ENCODE data around the gene CLIC2.
"Not testable (repeated sequence)": the region's sequence is repeated elsewhere in the genome, so short reads cannot be mapped to it uniquely, and the experiment has no call there.

Gene CLIC2

DNA sequence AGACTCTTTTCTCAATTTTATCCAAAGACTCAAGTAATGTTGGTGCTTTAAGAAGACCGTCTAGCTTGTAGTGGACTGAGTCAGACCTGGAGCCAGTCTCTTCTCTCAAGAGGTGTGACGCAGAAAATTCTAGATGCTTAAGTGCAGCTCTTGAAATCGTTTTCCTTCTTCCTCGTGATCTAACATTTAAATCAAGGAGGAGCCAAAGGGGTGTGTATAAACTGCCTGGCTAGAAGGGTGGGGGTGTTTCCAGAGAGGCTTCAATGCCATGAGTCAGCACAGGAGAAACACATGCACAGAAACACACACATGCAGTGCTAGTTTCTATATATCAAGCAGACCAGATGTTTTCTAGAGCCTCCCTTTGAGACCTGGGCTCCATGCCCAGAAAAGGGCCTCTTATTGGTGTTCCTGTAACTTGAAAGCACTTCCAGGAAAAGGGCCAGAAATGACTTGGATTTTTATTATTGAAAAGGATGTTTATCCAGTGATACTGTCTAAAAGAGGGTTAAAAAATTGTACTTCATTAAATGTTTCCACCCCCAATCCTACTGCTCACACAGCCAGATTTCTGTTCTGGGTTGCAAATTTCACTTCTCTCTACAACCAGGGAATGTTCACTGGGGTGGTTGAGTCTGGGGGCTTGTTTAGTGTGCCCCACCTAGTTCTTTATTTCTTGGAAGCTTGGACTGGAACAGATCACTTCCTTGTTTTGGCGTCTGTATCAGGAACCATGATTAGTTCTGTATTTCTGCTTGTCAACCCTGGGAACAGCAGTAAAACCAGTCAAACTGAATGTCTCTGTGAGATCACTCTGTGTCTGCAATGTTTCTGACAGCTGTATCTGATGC, at the start of gene CLIC2:
TSS of gene CLIC2 (minus strand) at position 129 of the 851 bp plus-strand sequence. CDS start 187 bp downstream, outside the sequence.
- no peak for DNase-seq (ENCODE audit: low read depth in 3 of 3)

DNA sequence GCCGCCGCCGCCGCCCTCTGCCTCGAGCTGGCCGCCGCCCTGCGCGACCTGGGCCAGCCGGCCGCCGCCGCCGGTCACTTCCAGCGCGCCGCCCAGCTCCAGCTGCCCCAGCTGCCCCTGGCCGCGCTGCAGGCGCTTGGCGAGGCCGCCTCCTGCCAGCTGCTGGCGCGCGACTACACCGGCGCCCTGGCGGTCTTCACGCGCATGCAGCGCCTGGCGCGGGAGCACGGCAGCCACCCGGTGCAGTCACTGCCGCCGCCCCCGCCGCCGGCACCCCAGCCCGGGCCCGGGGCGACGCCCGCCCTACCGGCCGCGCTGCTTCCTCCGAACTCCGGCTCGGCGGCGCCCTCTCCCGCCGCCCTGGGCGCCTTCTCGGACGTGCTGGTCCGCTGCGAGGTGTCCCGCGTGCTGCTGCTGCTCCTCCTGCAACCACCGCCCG, 48.1 kb upstream of the CLIC2 start:
- DNase-seq (ENCODE audit: low read depth in 3 of 3), result not testable (repeated sequence)

DNA sequence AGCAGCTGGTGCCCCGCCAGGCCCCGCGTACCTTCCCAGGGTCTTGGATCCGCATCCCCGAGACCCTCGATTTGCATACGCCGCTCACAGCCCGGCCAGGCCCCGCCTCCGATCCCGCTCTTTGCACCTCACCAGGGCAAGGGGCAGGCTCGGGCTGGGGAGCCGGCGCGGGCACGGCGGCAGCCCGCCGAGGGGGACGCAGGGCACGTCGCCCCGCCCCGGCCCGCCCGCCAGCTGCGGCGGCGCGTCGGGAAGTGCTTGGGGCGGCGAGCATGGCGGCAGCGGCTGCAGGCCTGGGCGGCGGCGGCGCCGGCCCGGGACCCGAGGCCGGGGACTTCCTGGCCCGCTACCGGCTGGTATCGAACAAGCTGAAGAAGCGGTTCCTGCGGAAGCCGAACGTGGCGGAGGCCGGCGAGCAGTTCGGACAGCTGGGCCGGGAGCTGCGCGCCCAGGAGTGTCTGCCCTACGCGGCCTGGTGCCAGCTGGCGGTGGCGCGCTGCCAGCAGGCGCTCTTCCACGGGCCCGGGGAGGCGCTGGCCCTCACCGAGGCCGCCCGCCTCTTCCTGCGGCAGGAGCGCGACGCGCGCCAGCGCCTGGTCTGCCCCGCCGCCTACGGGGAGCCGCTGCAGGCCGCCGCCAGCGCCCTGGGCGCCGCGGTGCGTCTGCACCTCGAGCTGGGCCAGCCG, 47.6 kb upstream of the CLIC2 start, which contains the start of gene F8A2:
TSS of gene F8A2 (plus strand) at position 253 of the 686 bp plus-strand sequence. CDS start at position 273, 20 bp downstream.
- DNase-seq (ENCODE audit: low read depth in 3 of 3), result not testable (repeated sequence)

DNA sequence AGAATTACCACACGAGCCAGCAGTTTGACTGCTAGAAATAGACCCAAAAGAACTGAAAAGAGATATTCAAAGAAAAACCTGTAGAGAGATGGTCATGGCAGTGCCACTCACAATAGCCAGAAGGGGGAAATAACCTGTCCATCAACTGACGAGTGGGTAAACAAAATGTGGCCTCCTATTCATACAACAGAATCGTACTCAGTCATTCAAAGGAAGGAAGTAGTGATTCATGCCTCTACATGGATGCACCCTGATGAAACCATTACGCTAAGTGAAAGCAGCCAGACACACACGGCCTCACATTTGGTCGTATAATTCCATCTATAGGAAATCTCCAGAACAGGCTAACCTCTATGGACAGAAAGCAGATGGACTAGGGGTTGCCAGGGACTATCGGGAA, 45.4 kb upstream of the CLIC2 start:
- DNase-seq (ENCODE audit: low read depth in 3 of 3), result not testable (repeated sequence)

DNA sequence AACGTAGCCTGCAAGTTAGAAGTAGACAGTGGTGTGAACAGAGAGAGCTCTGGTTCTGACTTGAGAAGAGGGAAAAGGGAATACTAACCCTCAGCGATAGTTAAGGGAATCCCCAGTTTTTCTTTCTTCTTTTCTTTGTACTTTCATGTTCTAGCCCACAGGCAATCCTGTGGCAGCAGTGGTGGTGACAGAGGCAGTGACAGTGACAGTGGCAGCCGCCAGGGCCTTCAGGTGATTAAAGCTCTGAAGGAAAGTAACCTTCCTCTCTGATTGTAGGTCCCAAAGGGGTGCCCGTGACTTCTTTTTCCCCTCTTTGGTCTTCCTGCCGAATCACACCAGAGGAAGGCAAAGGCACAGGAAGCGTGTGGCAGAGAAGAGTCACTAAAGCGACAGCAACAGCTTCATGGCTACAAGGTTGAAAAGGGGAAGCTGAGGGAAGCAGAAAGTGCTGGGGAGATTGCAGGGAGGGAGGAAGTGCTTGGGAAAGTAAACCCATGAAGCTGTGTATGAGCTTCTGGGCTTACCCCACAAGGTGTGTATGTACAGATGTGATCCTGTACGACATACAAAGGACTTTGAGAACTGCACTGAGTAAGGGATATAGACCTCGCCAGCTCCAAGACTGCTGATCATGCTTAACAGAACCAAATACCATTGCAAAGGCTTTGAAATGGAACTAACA, 39.5 kb upstream of the CLIC2 start:
- not testable (repeated sequence) for DNase-seq (ENCODE audit: low read depth in 3 of 3)

DNA sequence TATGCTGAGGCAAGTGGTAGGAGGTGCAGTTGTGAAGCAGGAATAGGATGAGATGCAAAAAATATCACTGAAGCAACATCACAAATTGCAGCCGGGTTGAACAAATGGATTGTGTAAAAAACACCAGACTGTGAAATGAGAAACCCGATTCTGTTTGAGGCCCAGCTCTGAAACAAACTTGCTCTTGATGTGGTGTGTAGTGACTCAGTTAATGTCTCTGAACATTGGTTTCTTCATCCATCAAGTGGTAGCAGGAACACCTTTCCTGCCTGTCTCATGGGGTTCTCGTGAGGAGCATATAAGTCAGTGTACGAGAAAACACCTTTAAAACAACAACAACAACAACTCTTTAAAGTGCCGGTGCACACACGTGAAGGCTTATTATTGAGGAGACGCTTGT, 29.3 kb upstream of the CLIC2 start:
- DNase-seq (ENCODE audit: low read depth in 3 of 3), result not testable (repeated sequence)

DNA sequence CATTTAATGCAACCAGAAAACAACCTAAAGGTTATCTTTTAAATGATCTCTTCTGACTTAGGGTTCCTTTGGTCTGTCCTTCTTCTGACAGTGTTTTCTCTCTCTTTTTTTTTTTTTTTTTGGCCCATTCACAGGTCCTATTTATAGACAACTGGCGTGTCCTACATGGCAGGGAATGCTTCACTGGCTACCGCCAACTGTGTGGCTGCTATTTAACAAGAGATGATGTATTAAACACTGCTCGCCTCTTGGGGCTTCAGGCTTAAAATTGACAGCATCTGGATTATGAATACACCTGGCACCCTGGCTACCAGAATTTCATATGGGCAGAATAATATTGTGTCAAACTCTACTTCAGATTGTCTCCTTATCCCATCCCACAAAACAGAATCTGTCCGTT, 15.0 kb upstream of the CLIC2 start:
- DNase-seq (ENCODE audit: low read depth in 3 of 3), result not testable (repeated sequence)

DNA sequence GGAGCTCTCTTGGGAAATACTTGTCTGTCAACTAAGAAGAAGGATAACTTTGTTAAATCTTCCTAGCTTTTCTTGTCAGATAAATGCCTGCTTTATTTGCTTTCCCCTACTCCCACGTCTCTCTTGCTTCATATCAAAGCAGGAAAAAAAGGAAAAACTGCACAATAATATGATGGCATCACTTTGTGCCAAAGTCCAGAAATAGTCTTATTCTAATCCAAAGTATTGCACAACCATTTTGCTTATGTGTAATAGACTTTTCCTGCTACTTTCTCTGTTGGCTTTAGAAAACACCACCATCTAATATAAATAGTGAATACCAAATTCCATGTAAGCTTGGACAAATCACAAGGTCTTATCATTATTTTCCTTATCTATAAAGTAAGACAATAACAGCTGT, 11.3 kb upstream of the CLIC2 start:
- not testable (repeated sequence) for DNase-seq (ENCODE audit: low read depth in 3 of 3)

DNA sequence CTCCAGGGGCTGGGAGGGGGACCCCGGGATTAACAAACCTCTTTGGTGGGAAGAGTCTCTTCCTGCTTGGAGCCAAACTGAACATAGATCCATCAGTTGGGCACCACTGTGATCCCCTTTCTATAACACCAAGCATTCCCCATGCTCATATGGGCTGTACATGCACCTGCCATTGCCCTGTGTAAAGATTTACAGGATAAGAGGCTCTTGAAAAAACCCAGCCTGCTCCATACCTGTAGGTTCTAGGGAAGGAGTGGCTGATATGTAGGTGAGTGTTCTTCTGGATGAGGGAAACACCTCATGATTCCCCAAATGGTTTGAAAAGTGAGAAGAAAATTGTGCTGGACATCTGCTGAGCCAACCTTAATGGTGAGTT, 911 bp upstream of the CLIC2 start:
- DNase-seq (ENCODE audit: low read depth in 3 of 3), result not testable (repeated sequence)

DNA sequence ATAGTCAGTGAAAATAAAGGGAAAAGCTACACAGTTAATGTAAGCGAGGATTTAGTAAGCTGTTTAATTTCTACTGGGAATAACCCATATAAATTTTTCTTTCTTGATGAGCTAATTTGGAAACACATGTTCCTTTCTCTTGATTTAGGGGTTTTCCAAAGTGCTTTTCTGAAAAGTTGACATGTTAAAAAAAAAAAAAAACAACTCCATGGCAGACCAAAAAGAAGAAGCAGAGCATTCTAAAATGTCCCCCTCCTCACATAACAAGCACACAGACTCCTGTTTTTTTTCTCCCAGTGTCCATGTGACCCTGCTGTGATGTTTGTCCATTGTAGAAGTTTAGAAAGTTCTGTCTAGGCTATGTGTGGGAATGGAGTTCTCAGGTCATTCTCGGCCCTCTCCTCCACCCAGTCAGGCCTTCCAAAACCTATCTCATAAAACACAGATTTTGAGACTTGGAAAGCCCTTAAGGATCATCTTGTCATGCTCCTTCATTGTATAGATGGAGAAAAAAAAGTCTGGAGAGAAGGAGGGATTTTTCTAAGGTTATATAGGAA, 792 bp downstream of the CLIC2 start:
- DNase-seq (ENCODE audit: low read depth in 3 of 3), result no peak

DNA sequence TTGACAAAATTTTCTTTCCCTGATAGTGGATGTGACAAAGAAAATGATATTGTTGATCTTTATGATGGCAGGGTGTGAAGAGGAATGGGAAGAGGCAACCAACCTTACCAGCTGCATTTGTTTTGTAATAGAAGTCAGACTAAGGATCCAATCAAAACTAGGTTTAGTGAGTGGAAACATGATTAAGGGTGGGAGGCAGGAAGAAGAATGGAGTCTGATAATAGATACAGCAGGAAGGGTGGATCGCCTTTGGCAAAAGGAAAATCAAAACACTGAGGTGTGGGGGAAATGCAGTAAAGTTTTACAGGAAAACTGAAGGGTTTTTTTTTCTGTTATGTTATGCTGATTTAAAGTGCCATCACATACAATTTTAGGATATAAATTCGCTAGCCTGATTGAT, 3.4 kb downstream of the CLIC2 start:
- DNase-seq (ENCODE audit: low read depth in 3 of 3), result no peak

DNA sequence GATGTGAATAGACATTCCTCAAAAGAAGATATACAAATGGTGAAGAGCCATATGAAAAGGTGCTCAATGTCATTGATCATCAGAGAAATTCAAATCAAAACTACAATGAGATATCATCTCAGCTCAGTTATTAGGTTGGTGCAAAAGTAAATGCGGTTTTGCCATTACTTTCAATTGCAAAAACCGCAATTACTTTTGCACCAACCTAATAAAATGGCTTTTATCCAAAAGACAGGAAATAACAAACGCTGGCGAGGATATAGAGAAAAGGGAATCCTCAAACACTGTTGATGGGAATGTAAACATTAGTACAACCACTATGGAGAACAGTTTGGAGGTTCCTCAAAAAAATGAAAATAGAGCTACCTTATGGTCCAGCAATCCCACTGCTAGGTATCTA, 5.1 kb downstream of the CLIC2 start:
- DNase-seq (ENCODE audit: low read depth in 3 of 3), result no peak

DNA sequence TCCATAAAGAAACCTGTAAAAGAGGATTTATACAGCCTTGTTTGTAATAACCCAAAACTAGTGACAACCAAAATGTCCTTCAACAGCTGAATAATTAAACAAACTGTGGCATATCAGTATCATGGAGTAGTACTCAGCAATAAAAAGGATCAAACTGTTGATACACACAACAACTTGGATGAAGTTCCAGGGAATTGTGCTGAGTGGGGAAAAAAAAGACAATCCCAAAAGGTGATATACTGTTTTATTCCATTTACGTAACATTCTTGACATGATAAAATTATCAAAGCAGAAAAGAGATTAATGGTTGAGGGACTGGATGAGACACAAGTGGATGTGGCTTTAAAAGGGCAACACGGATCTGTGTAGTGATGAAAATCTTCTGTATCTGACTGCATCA, 7.8 kb downstream of the CLIC2 start:
- DNase-seq (ENCODE audit: low read depth in 3 of 3), result no peak

DNA sequence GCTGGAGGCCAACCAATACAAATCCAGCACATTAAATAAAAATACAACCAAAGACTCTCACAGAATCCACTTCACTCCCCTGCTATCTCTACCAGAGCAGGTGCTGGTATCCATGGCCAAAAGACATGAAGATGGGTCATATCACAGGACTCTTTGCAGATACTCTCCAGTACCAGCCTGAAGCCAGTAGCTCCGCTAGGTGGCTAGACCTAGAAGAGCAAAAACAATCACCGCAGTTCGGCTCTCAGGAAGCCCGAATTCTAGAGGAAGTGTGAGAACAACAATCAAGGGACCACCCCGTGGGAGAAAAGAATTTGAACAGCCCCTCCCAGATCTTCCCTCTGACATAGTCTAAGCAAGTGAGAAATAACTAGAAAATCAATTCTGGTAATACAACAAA, 20.2 kb downstream of the CLIC2 start:
- no peak for DNase-seq (ENCODE audit: low read depth in 3 of 3)

DNA sequence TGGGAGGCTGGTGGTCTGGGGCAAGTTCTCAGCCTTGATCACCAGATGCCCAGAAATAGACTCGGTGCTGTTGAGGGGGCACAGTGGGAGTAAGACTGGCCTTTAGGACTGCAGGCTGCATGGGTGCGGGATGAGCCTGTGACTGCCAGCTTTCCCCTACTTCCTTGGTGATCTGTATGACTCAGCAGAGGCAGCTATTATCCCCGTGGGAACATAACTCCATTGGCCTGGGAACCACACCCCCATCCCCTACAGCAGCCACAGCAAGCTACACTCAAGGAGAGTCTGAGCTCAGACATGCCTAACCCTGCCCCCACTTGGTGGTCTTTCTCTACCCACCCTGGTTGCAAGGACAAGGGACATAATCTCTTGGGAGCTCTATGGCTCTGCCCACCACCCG, 20.6 kb downstream of the CLIC2 start:
- DNase-seq (ENCODE audit: low read depth in 3 of 3), result no peak

DNA sequence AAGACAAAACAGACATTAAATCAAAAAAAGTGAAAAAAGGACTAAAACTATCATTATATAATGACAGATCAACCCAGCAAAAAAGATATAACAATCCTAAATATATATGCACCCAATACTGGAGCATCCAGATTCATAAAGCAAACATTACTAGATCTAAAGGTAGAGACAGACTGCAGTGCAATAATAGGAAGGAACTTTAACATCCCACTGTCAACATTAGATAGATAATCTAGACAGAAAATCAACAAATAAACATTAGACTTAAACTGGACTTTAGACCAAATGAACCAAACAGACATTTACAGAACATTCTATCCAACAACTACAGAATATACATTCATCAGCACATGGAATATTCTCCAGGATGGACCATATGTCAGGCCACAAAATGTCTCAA, 40.6 kb downstream of the CLIC2 start:
- no peak for DNase-seq (ENCODE audit: low read depth in 3 of 3)

DNA sequence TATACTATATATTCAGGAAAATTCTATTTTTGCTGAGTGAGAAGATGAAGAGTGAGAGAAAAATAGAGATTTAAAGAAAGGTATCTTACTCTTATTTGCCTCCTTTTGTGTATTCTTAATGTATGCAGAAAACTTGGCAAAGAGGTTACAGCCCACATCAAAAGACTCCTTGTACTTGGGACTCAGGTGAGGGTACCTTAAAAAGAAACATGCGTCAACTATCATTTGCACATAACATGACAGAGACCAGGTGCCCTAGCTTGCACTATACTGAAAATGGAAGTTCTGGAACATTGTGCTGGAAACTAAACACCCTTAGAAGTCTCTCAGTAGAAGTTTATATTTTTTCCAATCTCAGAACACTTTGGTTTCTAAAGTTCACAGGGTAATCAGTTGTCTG, 54.5 kb downstream of the CLIC2 start:
- DNase-seq (ENCODE audit: low read depth in 3 of 3), result no peak

DNA sequence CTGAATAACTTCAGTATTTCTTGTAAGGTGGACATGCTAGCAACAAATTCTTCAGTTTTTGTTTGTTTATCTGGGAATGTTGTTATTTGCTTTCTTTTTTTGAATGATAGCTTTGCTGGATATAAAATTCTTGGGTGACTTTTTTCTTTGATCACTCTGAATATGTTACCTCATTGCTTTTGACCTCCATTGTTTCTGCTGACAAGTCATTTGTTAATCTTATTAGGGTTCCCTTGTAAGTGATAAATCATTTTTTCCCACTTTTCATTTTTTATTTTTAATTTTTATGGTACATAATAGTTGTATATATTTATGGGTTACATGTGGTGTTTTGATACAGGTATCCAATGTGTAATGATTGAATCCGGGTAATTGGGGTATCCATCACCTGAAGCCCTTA, 63.4 kb downstream of the CLIC2 start:
- no peak for DNase-seq (ENCODE audit: low read depth in 3 of 3)

DNA sequence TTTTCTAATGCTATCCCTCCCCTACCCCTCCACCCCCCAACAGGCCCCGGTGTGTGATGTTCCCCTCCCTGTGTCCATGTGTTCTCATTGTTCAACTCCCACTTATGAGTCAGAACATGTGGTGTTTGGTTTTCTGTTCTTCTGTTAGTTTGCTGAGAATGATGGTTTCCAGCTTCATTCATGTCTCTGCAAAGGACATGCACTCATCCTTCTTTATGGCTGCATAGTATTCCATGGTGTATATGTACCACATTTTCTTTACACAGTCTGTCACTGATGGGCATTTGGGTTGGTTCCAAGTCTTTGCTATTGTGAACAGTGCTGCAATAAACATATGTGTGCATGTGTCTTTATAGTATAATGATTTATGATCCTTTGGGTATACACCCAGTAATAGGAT, 66.4 kb downstream of the CLIC2 start:
- DNase-seq (ENCODE audit: low read depth in 3 of 3), result not testable (repeated sequence)

DNA sequence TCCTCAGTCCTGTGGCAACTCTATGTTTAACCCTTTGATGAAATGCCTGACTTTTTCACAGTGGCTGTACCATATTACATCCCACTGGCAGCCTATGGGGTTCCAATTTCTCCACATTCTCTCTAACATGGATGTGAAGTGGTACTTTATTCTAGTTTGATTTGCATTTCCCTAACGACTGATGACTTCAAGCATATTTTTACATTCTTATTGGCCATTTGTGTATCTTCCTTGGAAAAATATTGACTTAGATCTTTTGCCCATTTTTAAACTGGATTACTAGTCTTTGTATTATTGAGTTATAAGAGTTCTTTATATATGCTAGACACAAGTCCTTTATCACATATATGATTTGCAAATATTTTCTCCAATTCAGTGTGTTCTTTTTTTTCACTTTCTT, 68.0 kb downstream of the CLIC2 start:
- no peak for DNase-seq (ENCODE audit: low read depth in 3 of 3)

DNA sequence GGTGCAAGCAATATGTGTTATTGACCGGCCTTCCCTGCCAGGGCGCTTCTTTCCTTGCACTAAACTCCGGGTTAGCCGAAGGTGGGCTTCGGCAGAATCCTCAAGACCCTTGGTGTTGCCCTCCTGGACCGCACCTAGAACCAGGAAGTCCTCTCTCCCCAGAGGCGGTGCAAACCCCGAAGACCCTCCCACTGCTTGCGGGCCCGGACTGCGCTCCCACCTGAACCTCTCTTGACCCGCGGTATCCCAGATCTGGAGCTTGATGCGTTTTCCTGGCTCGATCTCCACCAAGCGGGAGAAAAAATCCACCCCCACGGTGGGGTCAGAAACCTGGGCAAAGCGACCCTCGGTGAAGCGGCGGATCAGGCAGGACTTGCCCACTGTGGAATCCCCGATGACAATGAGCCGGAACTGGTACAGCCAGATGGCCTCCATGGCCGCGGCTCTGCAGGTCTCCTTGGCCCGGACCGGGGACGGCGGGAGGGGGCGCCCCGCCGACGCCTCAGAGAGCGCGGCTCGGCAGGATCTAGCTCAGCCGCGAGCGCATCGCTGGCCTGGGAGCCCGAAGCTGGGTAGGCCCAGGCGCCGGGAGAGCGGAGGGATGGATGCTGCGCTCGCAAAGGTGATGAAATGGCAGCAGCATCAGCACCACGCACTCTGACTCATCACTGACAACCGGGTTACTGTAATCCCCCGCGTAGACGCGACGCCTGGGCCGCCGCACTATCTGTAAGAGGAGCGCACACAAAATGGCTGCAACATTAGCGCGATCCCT, 70.4 kb downstream of the CLIC2 start, which contains the start of gene RAB39B:
TSS of gene RAB39B (minus strand) at position 638 of the 775 bp plus-strand sequence. CDS start at position 435, 203 bp downstream.
- peak; percentile 34 to 53 (median 46) for DNase-seq (ENCODE audit: low read depth in 3 of 3)

All from stimulated activated CD4-positive, alpha-beta T cell treated with anti-CD3 and anti-CD28 coated beads, TNF-alpha, amount 100 ng/mL, for 4 hours (primary cell).